ENCODE measurements around the gene CTU2. TPM values are rescaled to one million over a fixed set of nuclear protein-coding genes. Genes with fewer than 3 reads are reported as not detected.

CTU2 gene
- total RNA-seq, 1 experiment from 2014 or later: 39.5 TPM

- peaks cover 15% of the 10 kb centered on the region for H3K36me3 Mint-ChIP-seq (ENCODE audit: insufficient read depth, unreplicated experiment)
- no TSS peak for BruUV-seq (replicated peaks)
- DNase-seq: no peak
- H3K27me3 Mint-ChIP-seq (ENCODE audit: unreplicated experiment): no peaks in the 10 kb centered on the region
- TF ChIP-seq, protein P1, sequence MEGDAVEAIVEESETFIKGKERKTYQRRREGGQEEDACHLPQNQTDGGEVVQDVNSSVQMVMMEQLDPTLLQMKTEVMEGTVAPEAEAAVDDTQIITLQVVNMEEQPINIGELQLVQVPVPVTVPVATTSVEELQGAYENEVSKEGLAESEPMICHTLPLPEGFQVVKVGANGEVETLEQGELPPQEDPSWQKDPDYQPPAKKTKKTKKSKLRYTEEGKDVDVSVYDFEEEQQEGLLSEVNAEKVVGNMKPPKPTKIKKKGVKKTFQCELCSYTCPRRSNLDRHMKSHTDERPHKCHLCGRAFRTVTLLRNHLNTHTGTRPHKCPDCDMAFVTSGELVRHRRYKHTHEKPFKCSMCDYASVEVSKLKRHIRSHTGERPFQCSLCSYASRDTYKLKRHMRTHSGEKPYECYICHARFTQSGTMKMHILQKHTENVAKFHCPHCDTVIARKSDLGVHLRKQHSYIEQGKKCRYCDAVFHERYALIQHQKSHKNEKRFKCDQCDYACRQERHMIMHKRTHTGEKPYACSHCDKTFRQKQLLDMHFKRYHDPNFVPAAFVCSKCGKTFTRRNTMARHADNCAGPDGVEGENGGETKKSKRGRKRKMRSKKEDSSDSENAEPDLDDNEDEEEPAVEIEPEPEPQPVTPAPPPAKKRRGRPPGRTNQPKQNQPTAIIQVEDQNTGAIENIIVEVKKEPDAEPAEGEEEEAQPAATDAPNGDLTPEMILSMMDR (IDR thresholded peaks at IDR 0.05; ENCODE audit: unreplicated experiment): no peak
- H3K4me3 Mint-ChIP-seq (ENCODE audit: low read depth, unreplicated experiment): no peak overlapping the region
- H3K9me3 Mint-ChIP-seq (ENCODE audit: low read depth, unreplicated experiment): no peaks in the 10 kb centered on the region
- CTCF ChIA-PET: interaction anchor here (0.6 kb wide), 1 partner anchor 774 kb away, joined by 4 read pairs; no protein-coding TSS in a partner anchor
- peaks cover 17% of the 10 kb centered on the region for H3K4me1 Mint-ChIP-seq (ENCODE audit: low read depth, unreplicated experiment)
- H3K27ac Mint-ChIP-seq (ENCODE audit: unreplicated experiment): no peak overlapping the region
- intact Hi-C loops (cut with micrococcal nuclease; ENCODE audit: unreplicated experiment): no loop called here
These were observed 44.6 kb downstream of the CTU2 start for GRCh38 chr16:88750854-88751253.

- BruUV-seq (replicated peaks): no TSS peak
- CTCF ChIA-PET: interaction anchor here (0.7 kb wide), 1 partner anchor 10 kb away, joined by 4 read pairs; no protein-coding TSS in a partner anchor
- no peak overlapping the region for H3K4me3 Mint-ChIP-seq (ENCODE audit: low read depth, unreplicated experiment)
- H3K9me3 Mint-ChIP-seq (ENCODE audit: low read depth, unreplicated experiment): no peaks in the 10 kb centered on the region
- H3K36me3 Mint-ChIP-seq (ENCODE audit: insufficient read depth, unreplicated experiment): peaks cover 20% of the 10 kb centered on the region
- H3K27ac Mint-ChIP-seq (ENCODE audit: unreplicated experiment): no peak overlapping the region
- H3K4me1 Mint-ChIP-seq (ENCODE audit: low read depth, unreplicated experiment): peaks cover 12% of the 10 kb centered on the region
- TF ChIP-seq, protein P1 (IDR thresholded peaks at IDR 0.05; ENCODE audit: unreplicated experiment): no peak
- DNase-seq: no peak
- no peaks in the 10 kb centered on the region for H3K27me3 Mint-ChIP-seq (ENCODE audit: unreplicated experiment)
- intact Hi-C loops (cut with micrococcal nuclease; ENCODE audit: unreplicated experiment): no loop called here
These were observed 46.2 kb downstream of the CTU2 start for GRCh38 chr16:88752386-88753002.

GRCh38 chr16:88753191-88753590 lies 46.9 kb downstream of the CTU2 start:
- Mint-ChIP-seq H3K27me3 (ENCODE audit: unreplicated experiment) (no peaks in the 10 kb centered on the region), H3K4me3 (ENCODE audit: low read depth, unreplicated experiment) (no peak overlapping the region), H3K9me3 (ENCODE audit: low read depth, unreplicated experiment) (no peaks in the 10 kb centered on the region), H3K27ac (ENCODE audit: unreplicated experiment) (no peak overlapping the region), H3K4me1 (ENCODE audit: low read depth, unreplicated experiment) (peaks cover 14% of the 10 kb centered on the region), H3K36me3 (ENCODE audit: insufficient read depth, unreplicated experiment) (peaks cover 20% of the 10 kb centered on the region)
- TF ChIP-seq, protein P1 (IDR thresholded peaks at IDR 0.05; ENCODE audit: unreplicated experiment): no peak
- intact Hi-C loops (cut with micrococcal nuclease; ENCODE audit: unreplicated experiment): no loop called here
- no TSS peak for BruUV-seq (replicated peaks)
- DNase-seq: no peak
- CTCF ChIA-PET: interaction anchor here (0.7 kb wide), 1 partner anchor 9 kb away, joined by 4 read pairs; no protein-coding TSS in a partner anchor

DNA sequence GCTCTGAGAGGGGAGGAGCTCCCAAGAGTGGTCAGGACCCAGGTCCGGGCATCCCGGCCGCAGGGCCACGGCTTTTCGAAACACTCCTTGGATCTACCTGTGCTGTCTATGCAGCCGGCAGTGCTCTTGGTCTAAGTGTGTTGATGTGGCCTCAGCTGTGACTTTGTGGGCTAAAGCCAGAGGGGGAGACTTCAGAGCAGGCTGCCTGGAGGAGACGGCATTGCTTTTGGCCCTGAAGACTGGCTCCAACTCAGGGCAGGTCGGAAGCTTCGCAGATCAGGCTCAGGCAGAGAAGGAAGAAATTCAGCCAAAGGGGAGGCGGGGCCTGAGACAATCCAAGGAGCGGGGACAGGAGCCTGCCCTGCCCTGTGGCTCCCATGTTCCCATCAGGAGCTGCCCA lies 47.3 kb downstream of the CTU2 start:
- CTCF ChIA-PET: interaction anchor here (0.6 kb wide), 1 partner anchor 49 kb away, joined by 3 read pairs; no protein-coding TSS in a partner anchor
- DNase-seq: no peak
- Mint-ChIP-seq H3K27me3 (ENCODE audit: unreplicated experiment) (no peaks in the 10 kb centered on the region), H3K36me3 (ENCODE audit: insufficient read depth, unreplicated experiment) (peaks cover 18% of the 10 kb centered on the region), H3K4me1 (ENCODE audit: low read depth, unreplicated experiment) (peaks cover 18% of the 10 kb centered on the region), H3K9me3 (ENCODE audit: low read depth, unreplicated experiment) (no peaks in the 10 kb centered on the region), H3K4me3 (ENCODE audit: low read depth, unreplicated experiment) (no peak overlapping the region), H3K27ac (ENCODE audit: unreplicated experiment) (no peak overlapping the region)
- TF ChIP-seq, protein P1 (IDR thresholded peaks at IDR 0.05; ENCODE audit: unreplicated experiment): no peak
- BruUV-seq (replicated peaks): no TSS peak
- intact Hi-C loops (cut with micrococcal nuclease; ENCODE audit: unreplicated experiment): no loop called here
